ENCODE measurements around the gene UTS2R. TPM values are rescaled to one million over a fixed set of nuclear protein-coding genes. Genes with fewer than 3 reads are reported as not detected.

Gene UTS2R
- total RNA-seq (2014; rRNA removed; shearing (Covaris generic)) = not detected in 2 replicates
- polyA plus RNA-seq (2015; cell fraction: cytosol; rRNA removed) = not detected in 2 replicates
- 0.10 TPM in 1 of 2 replicates, not detected in the other for polyA plus RNA-seq (2015; cell fraction: nucleus; rRNA removed)

DNA sequence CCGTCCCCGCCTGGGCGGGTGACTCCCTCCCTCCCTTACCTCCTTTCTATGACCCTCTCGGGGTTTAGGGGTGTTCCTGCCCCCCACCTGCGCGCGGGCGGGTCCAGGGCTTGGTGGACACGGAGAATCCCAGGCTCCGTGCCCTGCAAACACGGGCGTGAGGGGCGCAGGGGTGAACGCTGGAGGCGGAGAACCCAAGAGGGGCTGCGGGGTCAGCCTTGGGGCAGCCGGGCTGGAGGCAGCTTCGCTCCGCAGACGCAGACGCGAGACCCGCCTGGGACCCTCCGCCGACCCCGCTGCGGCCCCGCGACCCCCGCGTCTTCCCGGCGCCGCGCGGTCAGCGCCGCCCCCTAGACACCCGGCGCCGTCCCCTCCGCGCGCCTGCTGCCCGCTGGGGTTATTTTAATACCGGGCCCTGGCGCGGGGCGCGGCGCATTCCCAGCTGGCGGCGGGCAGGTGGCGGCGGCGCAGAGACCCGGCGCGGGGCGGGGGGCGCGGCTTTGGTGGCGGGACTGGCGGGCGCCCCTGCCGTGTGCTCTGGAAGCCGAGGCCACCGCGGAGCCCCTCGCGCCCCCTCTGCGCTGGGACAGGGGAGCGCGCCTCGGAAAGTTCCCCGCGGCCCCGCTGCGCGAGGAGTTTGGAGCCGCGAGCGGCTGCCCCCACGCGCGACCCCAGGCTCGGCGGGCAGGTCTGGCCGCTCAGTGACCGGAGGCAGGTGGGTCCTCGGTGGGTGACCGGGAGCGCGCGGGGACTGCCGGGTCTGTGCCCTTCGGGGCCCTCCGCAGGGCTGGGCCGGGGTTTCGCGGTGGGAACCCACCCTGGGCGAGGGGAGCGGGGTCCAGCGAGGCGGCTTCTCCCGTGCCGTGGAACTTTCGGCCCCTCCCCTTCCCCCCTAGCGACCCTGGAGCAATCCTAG lies at the start of gene UTS2R:
UTS2R (plus strand) TSS at position 433 of the 916 bp plus-strand sequence. CDS start 2,560 bp downstream, outside the sequence.
- no peak for DNase-seq (ENCODE audit: low read depth)

DNA sequence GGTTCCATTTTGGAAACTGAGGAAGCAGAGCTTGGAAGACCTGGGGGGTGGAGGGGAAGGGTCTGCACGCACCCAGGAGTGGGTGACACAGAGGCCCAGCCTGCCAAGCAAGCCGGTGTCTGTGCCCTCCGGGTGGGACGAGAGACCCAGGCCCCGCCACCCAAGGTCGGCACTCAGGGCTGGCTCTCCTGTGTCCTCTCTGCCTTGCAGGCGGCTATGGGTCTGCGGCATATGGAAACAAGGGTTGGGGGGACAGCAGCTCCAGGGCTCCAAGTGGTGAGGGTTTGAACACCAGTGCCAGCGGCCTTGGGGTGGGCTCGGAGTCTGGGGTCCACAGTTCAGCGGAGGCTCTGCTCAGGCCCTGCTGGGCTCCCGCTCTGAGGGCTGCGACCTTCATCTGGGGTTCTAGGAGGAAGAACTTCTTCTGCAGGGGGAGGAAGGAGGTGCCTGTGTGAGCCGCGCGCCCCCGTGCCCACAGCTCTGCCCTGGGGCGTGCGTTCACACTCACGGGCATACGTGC lies 49.6 kb upstream of the UTS2R start:
- no peak for DNase-seq (ENCODE audit: low read depth)

DNA sequence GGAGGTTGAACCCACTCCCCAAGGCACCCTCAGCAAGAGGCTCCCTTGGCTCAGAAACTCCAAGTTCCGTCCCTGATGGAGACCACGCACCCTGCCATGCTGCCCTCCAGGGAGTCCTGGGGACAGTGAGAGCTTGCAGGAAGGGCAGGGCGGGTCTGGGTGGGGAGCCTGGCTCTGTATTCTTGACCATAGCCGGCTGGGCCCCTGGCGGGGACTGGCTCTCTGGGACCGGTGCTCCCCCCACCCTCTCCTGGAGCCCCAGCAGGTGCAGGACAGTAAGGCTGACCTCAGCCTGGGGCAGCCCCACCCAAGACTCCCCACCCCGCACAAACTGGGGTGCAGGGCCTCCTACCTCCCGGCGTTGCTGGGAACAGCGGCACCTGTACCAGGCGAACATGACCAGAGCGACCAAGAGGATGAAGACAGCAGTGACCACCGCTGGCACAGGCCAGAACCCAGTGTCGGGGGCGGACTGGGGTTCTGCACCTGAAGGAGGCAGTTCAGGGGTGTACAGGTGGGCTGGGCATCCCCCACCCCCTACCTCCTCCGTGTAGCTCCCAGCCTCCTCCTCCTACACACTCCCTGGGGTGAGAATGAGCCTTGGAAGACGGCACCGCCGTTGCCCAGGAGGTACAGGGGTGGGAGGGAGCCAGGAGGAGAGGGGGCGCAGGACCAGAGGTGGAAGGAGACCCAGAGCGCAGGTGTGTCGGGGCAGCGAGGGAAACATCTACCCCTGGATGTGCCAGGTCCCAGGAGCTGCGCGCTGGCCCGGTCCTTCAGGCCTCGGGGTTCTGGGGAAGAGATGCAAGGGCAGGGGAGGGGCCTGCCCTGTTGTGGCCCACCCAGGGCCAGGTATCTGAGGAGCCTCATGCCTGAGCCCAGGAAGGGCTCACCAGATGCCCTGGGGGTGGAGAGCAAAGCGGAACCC lies 48.8 kb upstream of the UTS2R start:
- DNase-seq (ENCODE audit: low read depth) = no peak

DNA sequence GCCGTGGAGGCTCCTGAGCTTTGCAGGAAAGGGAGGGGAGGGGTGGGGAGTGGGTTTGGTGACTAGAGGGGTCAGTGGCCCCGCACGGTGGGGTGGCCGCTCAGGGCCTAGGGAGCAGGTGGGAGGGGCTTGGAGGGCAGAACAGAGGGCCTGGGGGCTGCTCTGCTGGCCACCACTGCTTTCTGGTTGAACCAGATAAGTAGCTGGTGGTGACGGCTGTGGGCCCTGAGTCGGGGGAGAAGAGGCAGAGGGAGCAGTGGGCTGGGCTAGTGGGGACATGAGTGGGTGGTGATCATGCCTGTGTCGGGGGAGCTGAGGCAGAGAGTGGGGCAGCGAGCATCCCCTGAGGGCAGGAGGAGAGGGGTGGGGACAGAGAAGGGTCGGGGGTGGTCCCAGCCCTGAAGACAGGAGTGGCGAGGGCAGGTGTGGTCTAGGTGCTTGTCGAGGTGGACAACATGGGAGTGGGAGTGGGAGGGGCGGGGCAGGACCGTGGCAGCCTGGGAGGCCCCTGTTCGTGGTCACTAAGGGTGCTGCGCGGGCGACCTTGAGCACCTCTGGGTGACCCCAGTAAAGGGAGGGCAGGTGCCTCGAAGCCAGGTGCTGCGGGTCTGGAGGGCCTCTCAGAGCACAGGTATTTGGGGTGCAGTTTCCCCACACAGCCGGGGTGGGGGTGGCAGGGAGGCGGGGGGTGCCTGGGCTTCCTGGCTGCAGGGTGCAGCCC lies 47.9 kb upstream of the UTS2R start:
- no peak for DNase-seq (ENCODE audit: low read depth)

DNA sequence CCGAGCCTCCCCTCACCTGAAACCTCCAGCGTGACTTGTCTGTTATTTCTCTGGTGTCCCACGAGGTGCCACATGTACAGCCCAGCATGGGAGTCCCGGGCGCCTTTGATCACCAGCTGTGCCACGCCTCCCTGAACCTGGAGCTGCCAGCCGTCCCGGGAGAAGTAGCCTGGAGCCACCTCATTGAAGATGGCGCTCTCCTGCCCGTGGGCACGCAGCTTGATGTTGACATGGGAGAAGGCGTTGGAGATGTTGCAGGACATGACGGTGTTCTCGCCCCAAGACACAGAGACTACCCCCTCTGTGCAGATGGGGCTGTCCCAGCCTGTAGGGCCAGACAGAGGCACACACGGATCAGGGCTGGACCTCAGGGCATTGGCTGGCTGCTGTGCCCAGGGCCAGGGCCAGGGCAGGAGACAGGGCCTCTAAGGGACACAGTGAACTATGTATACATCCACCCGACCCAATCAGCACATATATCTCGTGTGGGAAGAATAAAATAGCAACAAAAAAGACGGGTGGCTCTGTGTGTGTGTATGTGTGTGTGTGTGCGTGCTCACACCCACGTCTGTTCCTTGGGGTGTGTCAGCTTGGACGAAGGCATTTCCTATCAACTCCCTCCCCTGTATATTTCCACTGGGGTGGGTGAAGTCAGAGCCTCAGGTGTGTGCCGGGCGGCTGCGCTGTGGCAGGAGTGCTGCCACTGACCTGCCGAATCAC lies 46.8 kb upstream of the UTS2R start:
- no peak for DNase-seq (ENCODE audit: low read depth)

DNA sequence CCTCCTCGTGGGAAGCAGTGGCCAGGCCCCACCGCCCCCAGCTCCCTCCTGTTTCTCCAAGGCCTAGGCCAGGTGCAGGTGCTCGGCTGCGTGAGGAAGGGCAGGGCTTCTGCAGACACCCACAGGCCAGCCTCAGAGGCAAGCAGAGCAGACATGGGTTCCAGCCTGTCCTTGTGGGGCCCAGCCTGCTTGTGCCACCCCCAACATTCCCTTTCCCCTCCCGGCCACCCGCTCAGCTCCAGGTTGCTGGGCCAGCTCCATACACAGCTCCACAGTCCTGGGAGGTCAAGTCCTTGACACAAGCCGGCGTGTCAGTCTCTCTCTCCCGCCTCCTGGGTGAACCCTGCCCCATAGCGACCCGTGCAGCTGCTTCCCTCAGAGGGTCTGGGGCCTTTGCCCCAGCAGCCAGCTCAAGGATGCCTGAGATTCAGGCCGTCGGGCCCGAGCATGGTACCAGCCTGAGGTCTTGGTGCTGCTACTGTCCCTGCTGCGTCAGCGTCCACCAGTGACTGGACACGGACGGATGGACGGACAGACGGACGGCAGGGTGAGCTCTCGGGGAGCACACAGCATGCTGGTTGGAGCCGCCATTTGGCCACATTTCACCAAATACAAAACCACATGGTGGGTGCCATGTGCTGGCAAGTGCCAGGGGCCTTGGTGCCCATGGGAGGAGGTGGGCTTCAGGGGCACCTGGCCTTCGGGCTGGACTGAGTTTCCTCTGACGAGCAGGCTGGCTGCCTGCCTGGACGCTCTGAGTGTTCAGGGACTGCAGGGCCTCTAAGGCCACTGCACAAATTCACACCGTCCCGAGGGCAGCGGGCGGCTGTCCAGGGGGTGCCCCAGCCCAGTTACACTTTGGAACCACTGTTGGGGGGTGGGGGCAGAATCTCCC lies 46.0 kb upstream of the UTS2R start:
- DNase-seq (ENCODE audit: low read depth) = no peak

DNA sequence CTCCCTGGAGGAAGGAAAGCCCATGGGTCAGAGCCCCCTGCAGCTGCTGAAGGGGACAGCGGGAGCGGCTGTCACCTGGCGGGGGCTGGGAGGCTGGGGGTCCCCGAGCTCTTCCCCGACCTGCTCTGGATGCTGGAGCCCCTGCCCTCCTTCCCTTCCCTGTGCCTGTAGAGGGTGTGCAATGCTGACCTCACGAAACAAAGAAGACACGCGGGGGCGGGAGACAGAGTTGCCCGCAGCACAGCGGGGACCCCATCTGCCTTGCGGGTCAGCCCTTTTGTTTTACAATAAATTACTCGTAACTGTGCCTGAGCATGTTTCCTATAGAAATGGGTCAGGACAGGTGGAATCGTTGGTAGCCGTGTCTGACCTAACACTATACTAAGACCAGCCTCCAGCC lies 44.3 kb upstream of the UTS2R start:
- no peak for DNase-seq (ENCODE audit: low read depth)

DNA sequence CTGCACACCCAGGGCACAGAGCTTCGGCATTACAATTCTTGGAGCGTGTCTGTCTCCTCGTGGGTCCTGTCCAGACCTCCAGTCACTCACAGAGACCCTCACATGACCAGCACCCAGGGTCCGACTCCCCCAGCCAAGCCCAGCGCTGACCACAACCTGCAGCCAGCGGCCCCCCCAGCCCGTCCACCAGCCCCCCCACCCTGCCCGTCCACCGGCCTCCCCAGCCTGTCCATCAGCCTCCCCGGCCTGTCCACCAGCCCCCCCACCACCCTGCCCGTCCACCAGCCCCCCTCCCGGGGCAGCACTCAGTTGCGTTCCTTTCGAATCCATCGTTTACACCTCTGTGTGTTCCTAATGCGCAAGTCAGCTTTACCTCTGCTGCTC lies 43.8 kb upstream of the UTS2R start:
- no peak for DNase-seq (ENCODE audit: low read depth)

DNA sequence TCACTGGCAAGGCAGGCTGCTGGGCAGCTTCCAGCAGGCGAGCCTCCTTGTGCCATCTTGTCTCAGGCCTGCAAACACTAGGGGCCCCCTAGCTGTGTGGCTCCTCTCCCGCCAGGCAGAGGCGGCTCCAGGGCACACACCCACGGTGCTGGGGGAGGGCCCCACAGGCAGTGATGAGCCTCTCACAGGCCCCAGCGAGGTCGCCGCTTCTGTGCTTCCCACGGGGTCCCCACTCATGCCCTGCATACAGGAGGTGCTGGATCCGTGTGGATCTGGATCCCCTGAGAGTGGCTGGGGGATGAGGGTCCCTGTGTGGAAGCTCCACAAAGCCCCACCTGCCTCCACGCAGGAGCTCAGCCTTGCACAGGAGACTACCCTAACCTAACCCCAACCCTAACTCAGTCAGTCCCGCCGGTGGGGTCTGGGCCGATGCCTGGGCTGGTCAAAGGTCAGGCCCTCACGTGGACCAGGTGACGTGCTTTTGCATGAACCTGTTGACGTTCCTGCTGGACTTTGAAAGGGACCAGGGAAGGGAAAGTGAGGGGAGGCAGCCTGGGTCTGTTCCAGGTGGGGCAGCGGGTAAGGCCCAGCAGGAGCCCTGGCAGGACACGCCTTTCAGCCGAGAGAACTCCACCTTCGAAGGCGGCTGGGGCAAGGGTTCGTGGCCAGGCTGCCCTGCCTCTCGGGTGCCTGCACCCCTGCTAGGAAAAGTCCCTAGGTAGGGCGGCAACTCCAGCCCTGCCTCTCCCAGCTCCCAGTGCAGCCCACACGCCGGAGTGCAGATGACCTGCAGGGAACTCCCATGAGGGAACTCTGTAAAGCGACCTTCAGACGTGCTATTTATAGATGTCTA lies 43.2 kb upstream of the UTS2R start:
- DNase-seq (ENCODE audit: low read depth) = no peak

DNA sequence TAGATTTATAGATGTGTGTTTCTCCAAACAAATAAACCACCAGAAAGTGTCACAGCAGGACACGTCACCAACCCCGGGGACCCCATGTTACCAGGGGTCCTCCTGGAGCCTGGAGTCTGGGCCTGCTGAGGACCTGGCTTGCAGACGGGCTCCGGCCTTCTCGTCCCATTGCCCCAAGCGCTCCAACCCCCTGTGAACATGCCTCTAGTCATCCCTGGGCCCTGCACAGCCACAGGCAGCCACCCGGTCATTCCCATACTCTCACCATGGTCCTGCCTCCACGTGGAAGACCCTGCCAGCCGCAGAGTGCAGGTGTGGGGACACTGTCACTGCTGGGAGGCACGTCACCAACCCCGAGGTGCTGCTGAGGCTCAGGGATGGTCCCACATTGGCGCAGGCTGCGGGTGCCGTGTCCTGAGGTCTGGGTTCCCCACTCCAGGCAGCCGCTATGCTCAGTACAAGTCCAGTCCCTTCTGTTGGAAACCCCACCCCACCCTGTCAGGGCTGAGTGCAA lies 42.5 kb upstream of the UTS2R start:
- DNase-seq (ENCODE audit: low read depth) = no peak

DNA sequence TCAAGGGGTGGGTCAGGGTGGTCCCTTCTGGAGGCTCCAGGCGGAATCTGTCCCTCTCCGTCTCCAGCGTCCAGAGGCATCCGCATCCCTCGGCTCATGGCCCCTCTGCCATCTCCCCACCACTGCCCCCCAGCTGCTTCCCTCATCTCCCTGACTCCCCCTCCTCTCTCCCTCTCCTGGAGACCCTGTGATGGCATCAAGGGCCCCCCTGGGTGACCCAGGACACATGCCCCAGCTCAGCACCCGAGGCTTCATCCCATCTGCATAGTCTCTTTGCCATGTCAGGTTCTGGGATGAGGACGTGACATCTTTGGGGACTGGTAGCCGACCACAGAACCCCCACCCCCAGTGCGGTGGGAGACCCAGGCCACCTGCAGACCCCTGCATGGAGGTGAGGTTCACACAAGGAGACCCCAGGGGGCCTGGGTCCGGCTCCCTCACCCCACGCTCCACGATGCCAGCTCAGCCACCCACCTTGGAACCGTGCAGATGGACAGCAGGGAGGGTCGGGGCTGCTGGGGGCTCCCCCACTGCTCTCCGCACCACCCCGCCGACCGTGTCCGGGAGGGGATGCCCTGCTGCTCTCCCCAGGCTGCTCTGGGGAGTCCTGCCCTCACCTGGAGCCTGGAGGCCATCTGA lies 41.8 kb upstream of the UTS2R start:
- DNase-seq (ENCODE audit: low read depth) = no peak

DNA sequence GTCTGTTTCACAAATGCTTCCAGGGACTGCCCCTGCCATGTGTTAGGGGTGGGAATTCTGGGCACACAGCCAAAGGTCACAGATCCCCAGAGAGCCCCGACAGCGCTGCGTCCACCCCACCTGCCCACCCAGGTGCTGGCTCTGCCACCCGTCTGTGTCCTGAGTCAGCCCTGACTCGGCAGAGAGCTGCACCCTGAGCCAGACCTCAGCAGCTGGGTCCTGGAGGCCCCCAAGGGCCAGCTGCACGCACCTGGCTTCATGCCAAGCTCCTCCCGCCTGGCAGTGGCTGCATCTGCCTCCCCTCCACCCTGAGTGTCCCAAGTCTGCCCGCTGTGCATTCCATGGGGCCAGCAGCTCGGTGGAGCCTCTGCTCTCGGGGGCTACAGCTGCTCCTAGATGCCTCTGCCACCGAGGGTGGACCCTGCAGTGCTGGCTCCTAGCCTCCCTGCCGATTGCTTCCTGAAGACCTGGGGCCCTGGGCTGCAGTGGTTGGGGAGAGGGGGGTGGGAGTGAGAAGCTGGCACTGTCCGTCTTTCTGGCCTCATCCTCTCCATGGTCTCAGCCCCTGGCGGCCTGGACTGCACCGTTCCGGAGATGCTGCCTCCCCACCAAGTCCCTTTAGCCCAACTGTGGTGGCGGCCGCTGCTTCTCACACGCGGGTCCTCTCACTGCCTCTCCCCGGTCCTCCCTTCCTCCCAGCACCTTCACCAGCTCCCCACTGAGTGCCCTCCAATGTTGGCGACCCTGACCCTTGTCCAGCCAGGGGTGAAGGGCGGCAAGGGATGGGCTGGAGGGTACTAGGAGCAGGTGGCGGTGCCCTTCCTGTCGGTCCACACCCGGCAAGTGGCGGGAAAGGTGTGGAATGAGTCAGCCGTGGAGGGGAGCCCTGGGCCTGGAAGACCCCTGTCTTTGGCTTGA lies 41.0 kb upstream of the UTS2R start:
- DNase-seq (ENCODE audit: low read depth) = peak; percentile 62

DNA sequence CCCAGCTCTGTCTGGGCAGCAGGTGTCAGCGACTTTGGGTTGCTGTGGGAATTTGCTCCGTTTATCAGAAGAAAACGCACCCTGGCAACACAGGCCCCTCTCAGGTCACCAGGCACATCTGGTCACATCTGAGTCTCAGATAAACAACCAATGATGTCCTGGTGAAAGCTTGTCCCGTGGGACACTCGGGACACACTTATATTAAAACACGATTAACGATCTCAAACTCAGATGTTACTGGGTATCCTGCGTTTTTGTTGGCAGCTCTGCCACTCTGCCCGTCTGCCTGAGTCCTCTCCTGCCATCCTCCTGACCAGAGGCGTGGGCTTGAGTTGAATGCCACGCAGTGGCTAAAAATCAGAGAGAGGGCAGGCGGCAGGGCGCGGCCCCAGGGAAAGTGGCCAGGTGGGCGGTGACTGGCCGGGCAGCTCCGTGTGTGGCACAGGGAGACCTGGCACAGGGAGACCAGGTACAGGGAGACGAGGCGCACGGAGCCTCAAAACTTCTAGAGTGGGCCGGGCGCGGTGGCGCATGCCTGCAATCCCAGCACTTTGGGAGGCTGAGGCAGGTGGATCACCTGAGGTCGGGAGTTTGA lies 40.1 kb upstream of the UTS2R start:
- DNase-seq (ENCODE audit: low read depth) = no peak

DNA sequence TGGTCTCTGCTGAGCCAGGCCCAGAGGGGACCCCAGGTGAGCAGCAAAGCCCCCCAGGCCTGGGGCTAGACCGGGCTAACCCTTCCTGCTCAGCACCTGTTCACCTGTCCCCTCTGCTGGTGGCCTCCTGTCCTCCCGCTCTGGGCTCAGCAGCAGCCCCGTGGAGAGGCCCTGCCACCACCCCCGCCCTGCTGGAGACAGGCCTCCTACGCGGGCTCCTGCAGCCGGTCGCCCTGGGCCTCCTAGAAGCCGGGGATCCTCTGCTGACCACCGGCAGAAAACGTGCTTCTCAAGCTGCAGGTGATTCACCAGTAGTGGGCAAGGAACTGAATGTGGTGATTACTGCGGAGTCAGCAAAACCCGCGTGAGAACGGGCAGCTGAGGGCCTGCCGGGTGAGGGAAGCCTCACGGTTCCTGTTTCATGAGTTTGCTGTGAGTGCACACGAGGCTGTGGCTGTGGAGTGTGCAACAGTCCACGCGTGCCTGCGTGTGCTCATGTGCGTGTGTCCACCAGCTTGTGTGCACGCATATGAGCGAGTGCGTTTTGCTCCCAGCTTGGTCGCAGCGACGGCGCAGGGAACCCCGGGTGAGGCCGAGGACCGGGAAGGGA lies 38.8 kb upstream of the UTS2R start:
- no peak for DNase-seq (ENCODE audit: low read depth)

DNA sequence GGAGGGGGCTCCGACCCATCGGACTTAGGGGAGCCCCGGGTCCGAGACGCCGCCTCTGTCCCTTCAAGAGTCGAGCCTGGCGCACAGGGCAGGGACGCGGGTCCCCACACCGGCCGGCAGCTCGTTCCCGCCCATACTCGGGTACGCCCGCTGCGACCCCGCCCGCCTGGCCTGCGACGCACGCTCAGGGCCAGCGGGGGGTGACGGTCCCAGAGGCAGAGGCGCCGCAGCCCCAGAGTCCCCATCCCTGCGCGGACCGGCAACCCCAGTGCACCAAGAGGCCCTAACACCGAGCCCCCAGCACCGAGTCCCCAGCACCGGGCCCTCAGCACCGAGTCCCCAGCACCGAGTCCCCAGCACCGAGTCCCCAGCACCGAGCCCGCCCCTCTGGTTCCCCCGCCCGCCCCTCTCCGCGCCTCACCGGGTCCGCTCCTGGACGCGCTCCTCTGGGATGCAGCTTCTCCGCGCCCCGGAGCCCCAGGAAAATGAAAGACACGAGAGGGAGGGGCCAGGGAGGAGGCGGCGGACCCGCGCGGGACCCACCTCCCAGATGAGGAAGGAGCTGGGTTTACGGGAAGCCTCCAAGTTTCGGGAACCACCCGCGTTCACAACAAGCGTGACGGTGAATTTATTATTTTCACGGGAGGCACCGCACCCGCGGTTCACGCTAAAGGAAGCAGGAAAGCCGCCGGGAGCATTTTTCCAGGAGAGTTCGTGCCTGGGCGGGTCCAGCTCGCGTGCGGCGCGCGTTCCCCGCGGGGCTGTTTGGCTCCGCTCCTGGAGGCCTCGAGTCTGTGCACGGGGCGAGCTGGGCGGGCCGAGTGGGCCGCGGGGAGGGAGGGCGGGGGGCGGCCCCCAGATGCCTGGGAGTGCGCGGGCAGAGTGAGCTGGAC lies 38.0 kb upstream of the UTS2R start, which contains the start of gene SECTM1:
SECTM1 (minus strand) TSS at position 488 of the 893 bp plus-strand sequence. CDS start 6,526 bp downstream, outside the sequence.
- no peak for DNase-seq (ENCODE audit: low read depth)
